Measurements from ENCODE around the gene IL32.
A peak's percentile ranks its signal among the peaks of the same experiment; 100 is the strongest.

The IL32 gene

DNA sequence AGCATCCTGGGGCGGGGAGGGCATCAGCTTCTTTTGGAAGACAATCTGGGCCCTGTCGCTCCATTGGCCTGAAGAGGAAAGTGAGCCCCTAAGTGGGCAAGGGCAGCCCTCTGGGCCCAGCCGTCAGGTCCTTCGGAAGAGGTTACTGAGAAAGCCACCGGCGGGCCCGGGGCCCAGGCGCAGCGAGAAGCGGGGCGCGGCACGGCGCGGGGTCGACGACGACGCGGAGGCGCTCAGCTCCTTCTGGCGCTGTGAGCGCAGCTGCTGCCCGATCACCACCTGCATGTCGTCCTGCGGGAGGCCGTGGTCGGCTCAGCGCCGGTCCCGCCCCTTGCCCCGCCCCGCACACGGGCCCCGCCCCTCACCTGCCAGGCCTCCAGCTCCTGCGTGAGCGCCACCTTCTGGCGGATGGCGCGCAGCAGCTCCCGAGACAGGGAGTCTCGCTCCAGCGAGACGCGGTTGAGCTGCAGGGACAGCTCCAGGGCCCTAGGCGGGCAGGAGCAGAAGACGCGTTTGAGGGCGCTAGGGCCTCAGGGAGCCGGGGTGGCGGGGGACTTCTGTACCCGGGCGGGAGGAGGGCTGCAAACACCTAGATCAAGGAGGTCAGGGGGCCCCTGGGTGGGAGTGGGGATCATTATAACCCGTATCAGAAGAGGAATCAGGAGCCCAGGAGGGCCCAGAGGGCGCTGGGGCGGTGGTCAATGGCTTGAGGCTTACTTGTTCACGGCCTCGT, 37.3 kb upstream of the IL32 start:
- DNase-seq, result peak; percentile 90

- DNase-seq, result no peak
Measured at GRCh38 chr16:3028716-3029319, 36.6 kb upstream of the IL32 start.

GRCh38 chr16:3029491-3030221, 35.8 kb upstream of the IL32 start:
- DNase-seq, result peak; percentile 52

DNA sequence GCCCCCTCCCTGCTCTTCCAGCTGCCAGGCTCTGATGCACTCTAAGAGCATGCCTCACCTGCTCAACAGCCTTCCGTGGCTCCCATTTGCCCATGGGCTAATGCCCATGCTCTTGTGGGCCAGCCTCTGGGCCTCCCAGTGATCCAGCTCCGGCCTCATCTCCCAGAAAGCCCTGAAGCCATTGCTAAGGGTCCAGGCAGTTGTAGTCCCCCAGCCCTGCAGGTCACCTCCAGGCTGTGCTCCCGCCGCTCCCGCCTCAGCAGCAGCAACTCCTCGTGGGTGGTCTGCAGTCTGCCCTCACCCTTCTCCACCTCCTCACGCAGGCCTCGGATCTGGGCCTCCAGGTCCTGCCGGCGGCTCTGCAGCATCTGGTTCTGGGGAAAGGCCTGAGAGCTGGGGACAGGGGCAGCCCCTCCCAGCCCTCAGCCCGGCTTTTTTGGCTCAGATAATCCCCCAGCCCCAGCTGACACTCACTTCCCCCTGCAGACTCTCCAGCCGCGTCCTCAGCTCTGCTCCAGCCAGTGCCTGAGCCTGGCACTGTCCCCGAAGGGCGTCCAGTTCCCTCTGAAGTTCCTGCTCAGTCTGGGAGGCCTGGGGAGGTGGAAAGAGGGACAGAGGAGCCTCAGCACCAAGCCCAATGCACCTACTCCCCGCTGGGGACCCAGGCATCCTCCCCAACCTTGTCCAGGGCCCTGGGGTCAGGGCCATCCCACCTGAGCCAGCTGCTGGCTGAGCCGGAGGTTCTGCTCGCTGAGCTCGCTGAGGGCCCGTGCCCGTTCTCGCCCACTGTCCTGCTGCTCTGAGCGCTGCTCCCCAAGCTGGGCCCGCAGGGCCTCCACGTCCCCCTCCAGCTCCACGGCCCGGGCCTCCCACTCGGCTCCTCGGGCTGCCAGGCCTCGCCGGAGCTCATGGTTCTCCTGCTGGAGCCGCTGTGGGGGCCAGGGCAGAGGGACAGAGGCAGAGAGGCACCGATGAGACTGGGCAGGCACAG, 34.9 kb upstream of the IL32 start:
- DNase-seq, result no peak

DNA sequence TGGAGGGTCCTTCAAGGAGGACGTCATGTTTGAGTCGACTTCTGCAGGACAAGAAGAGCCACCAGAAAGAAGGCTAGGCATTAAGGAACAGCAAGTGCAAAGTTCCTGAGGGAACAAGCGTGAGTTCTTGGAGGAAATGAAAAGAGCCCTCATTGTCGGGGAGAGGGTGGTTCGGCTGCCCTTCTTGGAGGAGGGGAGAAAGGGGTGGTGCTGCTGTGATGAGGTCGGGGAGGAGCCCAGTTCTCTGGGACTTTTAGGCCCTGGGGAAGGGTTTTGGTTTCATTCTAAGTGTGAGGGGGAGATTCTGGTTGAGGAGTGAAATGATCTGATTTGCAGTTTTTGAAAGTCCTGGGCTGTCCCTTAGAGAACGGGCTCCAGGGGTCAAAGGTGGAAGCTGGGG, 32.8 kb upstream of the IL32 start:
- DNase-seq, result no peak

GRCh38 chr16:3035289-3035971, 30.0 kb upstream of the IL32 start:
- no peak for DNase-seq

- no peak for DNase-seq
Measured at GRCh38 chr16:3035972-3036725, 29.3 kb upstream of the IL32 start.

- no peak for DNase-seq
Measured at GRCh38 chr16:3036726-3037315, 28.6 kb upstream of the IL32 start, which contains the start of gene BICDL2. TSS of gene BICDL2 (minus strand) at chr16:3036944. CDS start at chr16:3035496, 1,448 bp downstream.

- DNase-seq, result no peak
Measured at GRCh38 chr16:3038256-3038655, 27.2 kb upstream of the IL32 start.

DNA sequence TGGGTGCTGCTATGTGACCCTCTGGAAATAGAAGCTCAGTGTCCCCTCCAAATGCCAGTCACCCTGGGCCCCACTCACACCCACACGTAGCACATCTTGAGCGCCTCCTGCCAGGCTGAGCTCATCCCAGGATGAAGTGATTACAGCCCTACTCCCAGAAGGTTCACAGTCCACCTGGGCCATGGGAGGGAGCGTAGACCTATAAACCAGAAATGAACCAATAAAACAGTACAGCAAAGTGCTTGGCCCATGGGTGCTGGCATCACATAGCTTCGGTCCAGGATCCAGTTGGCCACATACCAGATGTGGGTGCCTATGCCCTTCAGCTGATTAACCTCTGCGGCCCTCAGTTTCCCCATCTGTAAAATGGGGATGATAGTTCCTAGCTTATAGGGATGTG, 26.5 kb upstream of the IL32 start:
- DNase-seq, result no peak

GRCh38 chr16:3042376-3042775, 23.1 kb upstream of the IL32 start:
- no peak for DNase-seq

DNA sequence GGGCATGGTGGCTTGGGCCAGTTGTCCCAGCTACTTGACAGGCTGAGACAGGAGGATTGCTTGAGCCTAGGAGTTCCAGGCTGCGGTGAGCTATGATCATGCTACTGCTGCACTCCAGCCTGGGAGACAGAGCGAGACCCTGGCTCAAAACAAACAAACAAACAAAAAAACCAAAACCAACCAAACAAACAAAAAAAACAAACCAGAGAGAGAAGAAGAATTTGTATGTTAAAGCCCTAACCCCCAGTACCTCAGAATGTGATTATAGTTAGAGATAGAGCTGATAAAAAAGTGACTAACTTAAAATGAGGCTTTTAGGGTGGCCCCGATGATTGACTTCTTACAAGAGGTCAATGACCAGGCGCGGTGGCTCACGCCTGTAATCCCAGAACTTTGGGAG, 20.7 kb upstream of the IL32 start:
- no peak for DNase-seq

DNA sequence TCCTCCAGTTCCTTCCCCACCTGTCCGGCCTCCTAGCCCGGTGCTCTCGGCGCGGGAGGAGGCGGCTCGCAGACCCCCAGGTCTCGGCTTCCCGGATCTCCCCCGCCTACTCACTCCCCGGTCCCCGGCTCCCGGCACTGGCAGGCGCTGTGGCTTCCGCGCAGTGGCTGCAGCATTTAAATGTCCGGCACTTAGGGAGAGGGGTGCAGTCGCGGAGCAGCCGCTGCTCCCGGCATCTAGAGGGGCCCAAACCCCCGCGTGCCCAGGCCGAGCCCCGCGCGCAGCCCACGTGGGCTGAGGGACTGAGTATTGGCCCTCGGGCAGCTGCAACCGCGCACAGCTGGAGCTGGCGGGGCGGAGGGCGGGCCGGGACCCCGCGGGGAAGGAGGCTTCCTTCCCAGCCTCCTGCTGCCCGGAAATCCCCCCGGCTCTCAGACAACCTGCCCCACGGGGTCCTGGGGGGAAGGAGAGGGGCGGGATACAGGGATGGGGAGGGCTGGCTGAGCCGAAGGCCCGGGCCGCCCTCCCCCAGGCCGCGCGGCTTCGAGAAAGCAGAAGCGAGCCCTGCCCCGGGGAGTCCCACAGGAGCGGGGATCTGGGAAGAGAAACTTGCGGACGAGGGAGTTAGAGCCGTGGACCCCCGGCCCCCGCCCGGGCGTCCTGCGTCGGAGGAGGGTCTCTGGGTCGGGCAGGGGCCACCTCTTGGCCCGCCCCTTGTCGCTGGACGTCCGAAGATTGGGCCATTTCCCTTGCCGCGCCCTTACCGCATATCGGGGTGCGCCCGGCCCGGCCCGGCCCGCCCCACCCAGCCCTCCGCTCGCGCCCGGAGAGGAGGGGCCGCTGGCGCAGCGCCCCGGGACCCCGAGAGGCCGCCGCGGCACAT, 19.4 kb upstream of the IL32 start, which contains the start of gene MMP25:
TSS of gene MMP25 (plus strand) at position 804 of the 883 bp plus-strand sequence. CDS start 357 bp downstream, outside the sequence.
- DNase-seq, result no peak

DNA sequence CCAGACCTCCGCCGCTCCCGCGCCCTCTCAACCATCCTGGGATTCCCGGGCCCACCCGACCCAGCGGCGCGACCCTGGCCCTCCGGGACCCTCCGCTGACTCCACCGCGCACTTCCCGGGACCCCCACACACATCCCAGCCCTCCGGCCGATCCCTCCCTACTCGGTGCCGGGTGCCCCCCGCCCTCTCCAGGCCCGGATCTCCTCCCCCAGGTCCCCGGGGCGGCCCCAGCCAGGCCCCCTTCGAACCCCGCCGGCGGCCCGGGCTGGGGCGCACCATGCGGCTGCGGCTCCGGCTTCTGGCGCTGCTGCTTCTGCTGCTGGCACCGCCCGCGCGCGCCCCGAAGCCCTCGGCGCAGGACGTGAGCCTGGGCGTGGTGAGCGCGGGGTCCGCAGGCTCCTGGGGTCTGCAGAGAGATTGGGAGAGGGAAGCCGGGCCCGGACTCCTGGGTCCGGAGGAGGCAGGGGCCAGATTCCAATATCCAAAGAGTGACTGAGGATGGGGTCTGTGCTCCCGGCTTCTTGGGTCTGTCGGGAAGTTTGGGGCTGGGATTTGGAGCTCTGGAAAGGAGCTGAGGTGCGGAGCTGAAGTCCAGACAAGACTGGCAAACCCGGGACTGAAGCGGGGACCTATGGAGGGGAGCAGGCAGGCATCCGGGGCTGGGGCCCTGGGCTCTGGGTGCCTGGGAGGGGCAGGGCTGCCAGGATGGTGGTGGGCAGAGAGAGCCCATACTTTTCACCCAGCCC, 18.6 kb upstream of the IL32 start:
- DNase-seq, result no peak

GRCh38 chr16:3047387-3047720, 18.1 kb upstream of the IL32 start:
- no peak for DNase-seq

- DNase-seq, result no peak
Measured at GRCh38 chr16:3049921-3050481, 15.4 kb upstream of the IL32 start.

DNA sequence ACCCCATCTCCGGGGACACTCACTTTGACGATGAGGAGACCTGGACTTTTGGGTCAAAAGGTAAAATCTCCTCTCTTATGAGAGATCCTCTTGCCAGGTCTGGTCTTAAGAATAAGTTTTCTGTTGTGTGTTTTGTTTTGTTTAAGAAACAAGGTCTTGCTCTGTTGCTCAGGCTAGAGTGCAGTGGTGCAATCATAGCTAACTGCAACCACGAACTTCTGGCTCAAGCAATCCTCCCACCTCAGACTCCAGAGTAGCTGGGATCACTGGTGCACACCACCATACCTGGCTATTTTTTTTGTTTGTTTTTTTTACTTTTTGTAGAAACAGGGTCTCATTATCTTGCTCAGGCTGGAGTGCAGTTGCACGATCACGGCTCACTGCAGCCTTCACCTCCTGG, 15.0 kb upstream of the IL32 start:
- DNase-seq, result no peak

GRCh38 chr16:3051009-3051408, 14.4 kb upstream of the IL32 start:
- DNase-seq, result no peak

DNA sequence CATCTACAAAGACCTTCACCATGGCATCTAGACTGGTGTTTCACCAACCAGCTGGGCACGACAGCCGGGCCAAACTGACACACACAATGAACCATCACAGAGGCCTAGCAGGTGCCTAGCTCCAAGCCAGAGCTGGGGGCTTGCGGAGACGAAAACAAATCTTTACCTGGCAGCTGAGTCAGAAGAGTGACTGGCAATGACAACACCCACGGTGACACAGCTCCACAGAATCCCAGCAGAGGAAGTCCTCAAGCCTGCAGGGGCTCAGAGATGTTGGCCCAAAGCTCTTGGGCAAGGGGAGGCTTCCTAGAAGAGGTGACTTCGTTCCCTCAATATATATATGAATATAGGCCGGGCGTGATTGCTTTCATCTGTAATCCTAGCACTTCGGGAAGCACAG, 13.9 kb upstream of the IL32 start:
- no peak for DNase-seq

Measured in hematopoietic multipotent progenitor cell treated with erythropoietin and hydrocortisone succinate and interleukin-3 and kit ligand, for 6 days (in vitro differentiated cells).